Karpas-422 (cell line): Measurements from ENCODE around the gene SCP2. TPM values are rescaled to one million over a fixed set of nuclear protein-coding genes. Genes with fewer than 3 reads are reported as not detected.

Experiments
- DNase-seq: peaks from one replicate; pipeline ENCODE4 v3.0.0-alpha.2; 2015
- H2AFZ ChIP-seq: fragments of 200-600 bp; sonication (generic); 2 replicates; pipeline ENCODE4 v1.6.1; 2014; ENCODE audit warnings: antibody characterized with exemption, low read length, mixed read lengths
- H3K27ac ChIP-seq: fragments of 200-600 bp; sonication (generic); 2 replicates; pipeline ENCODE4 v1.5.1; 2014; ENCODE audit warnings: mild to moderate bottlenecking, low read length, moderate library complexity
- H3K27me3 ChIP-seq: fragments of 200-600 bp; sonication (generic); 2 replicates; pipeline ENCODE4 v1.6.1; 2014; ENCODE audit warnings: low read length, mixed read lengths
- H3K36me3 ChIP-seq: fragments of 200-600 bp; sonication (generic); 2 replicates; pipeline ENCODE4 v1.6.1; 2014; ENCODE audit warnings: low read length, mixed read lengths; ENCODE audit not compliant: insufficient read depth
- H3K4me1 ChIP-seq: fragments of 200-600 bp; sonication (generic); 2 replicates; pipeline ENCODE4 v1.6.1; 2014; ENCODE audit warnings: mild to moderate bottlenecking, low read length, mixed read lengths
- H3K4me2 ChIP-seq: fragments of 200-600 bp; sonication (generic); 2 replicates; pipeline ENCODE4 v1.6.1; 2014; ENCODE audit warnings: low read length, low read depth, mild to moderate bottlenecking; ENCODE audit not compliant: poor library complexity, severe bottlenecking
- H3K4me3 ChIP-seq: fragments of 200-600 bp; sonication (generic); 2 replicates; pipeline ENCODE4 v1.5.1; 2014; ENCODE audit warnings: mild to moderate bottlenecking, antibody characterized with exemption, low read length, mixed read lengths
- H3K79me2 ChIP-seq: fragments of 200-600 bp; sonication (generic); 2 replicates; pipeline ENCODE4 v1.6.1; 2014; ENCODE audit warnings: mild to moderate bottlenecking, low read length, mixed read lengths
- H3K9ac ChIP-seq: fragments of 200-600 bp; sonication (generic); 2 replicates; pipeline ENCODE4 v1.6.0; 2014; ENCODE audit warnings: low read length
- H3K9me2 ChIP-seq: fragments of 200-600 bp; sonication (generic), shearing (Covaris generic); replicated peaks from 2 replicates; pipeline ENCODE4 v1.6.0; 2014; ENCODE audit warnings: mild to moderate bottlenecking, low read length, moderate library complexity; ENCODE audit not compliant: insufficient read depth
- H3K9me3 ChIP-seq: fragments of 300-700, 200-600 bp; sonication (generic); 2 replicates; pipeline ENCODE4 v1.6.1; 2014; ENCODE audit warnings: low read length, mixed read lengths
- H4K20me1 ChIP-seq: fragments of 200-600 bp; sonication (generic); 2 replicates; pipeline ENCODE4 v1.6.1; 2014; ENCODE audit warnings: mild to moderate bottlenecking, antibody characterized with exemption, low read length, low read depth; ENCODE audit not compliant: insufficient read depth
- total RNA-seq: library from RNA; depleted of rRNA; stranded (reverse); fragments of >200 nt; shearing (Covaris generic); gene quantifications from 2 replicates; pipeline ENCODE4 v1.2.3, GENCODE V29; 2014; ENCODE audit warnings: low replicate concordance

SCP2 gene
- total RNA-seq, 1 experiment from 2014 or later: 146 TPM

GRCh38 chr1:53022179-53022578, 95.1 kb downstream of the SCP2 start:
- Histone ChIP-seq H3K9me3 (no peaks in the 10 kb centered on the region), H3K27me3 (no peaks in the 10 kb centered on the region), H3K27ac (no peak overlapping the region), H3K9ac (no peak overlapping the region), H3K4me3 (no peak overlapping the region), H3K9me2 (peaks cover 3% of the 10 kb centered on the region; the same call in 1 of the 2 replicates), H3K4me1 (peaks cover 9% of the 10 kb centered on the region; the same call in 1 of the 2 replicates), H3K79me2 (peaks cover 95% of the 10 kb centered on the region), H2AFZ (no peak overlapping the region), H3K36me3 (no peaks in the 10 kb centered on the region; the same call in 1 of the 2 replicates), H3K4me2 (no peak overlapping the region), H4K20me1 (no peaks in the 10 kb centered on the region)
- no peak for DNase-seq

- H3K9me3 ChIP-seq: no peaks in the 10 kb centered on the region
- no peak for DNase-seq
- H3K4me1 ChIP-seq: peaks cover 6% of the 10 kb centered on the region; the same call in 1 of the 2 replicates
- H3K9ac ChIP-seq: no peak overlapping the region
- H3K36me3 ChIP-seq: no peaks in the 10 kb centered on the region
- H3K4me2 ChIP-seq: no peak overlapping the region
- H3K9me2 ChIP-seq: no peaks in the 10 kb centered on the region
- no peaks in the 10 kb centered on the region for H3K27me3 ChIP-seq
- peaks cover 90% of the 10 kb centered on the region for H3K79me2 ChIP-seq
- H3K4me3 ChIP-seq: no peak overlapping the region
- no peak overlapping the region for H2AFZ ChIP-seq
- H3K27ac ChIP-seq: no peak overlapping the region
- no peaks in the 10 kb centered on the region for H4K20me1 ChIP-seq
These were observed 96.5 kb downstream of the SCP2 start for GRCh38 chr1:53023546-53023945.

DNA sequence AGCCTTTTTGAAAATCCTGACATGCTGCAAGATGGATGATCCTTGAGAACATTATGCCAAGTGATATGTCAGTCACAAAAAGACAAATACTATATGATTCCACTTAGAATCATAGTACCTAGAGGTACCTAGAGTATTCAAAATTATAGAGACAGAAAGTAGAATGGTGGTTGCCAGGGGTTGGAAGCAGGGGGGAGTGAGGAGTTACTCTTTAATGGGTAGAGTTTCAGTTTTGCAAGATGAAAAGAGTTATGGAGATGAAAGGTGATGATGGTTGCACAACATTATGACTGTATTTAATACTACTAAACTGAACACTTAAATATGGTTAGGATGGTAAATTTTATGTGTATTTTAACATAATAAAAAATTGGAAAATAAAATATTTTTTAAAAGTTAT, 97.0 kb downstream of the SCP2 start:
- H3K36me3 ChIP-seq: peaks cover 2% of the 10 kb centered on the region; the same call in 1 of the 2 replicates
- no peaks in the 10 kb centered on the region for H3K27me3 ChIP-seq
- peaks cover 88% of the 10 kb centered on the region for H3K79me2 ChIP-seq
- no peak overlapping the region for H3K4me2 ChIP-seq
- no peak for DNase-seq
- H4K20me1 ChIP-seq: no peaks in the 10 kb centered on the region
- H3K9me2 ChIP-seq: no peaks in the 10 kb centered on the region
- H3K27ac ChIP-seq: no peak overlapping the region
- no peaks in the 10 kb centered on the region for H3K9me3 ChIP-seq
- H2AFZ ChIP-seq: no peak overlapping the region
- H3K4me3 ChIP-seq: no peak overlapping the region
- H3K4me1 ChIP-seq: peaks cover 6% of the 10 kb centered on the region; the same call in 1 of the 2 replicates
- H3K9ac ChIP-seq: no peak overlapping the region

GRCh38 chr1:53025034-53025768, 98.1 kb downstream of the SCP2 start:
- Histone ChIP-seq H3K9ac (no peak overlapping the region), H3K4me1 (peaks cover 6% of the 10 kb centered on the region; the same call in 1 of the 2 replicates), H3K27ac (no peak overlapping the region), H3K36me3 (peaks cover 7% of the 10 kb centered on the region; the same call in 1 of the 2 replicates), H3K9me2 (no peaks in the 10 kb centered on the region), H3K9me3 (no peaks in the 10 kb centered on the region), H2AFZ (no peak overlapping the region), H3K27me3 (no peaks in the 10 kb centered on the region), H3K4me3 (no peak overlapping the region), H3K79me2 (peaks cover 83% of the 10 kb centered on the region), H3K4me2 (no peak overlapping the region), H4K20me1 (no peaks in the 10 kb centered on the region)
- DNase-seq: no peak

GRCh38 chr1:53025769-53026112, 98.7 kb downstream of the SCP2 start:
- no peaks in the 10 kb centered on the region for H3K9me3 ChIP-seq
- no peaks in the 10 kb centered on the region for H3K27me3 ChIP-seq
- H3K4me2 ChIP-seq: no peak overlapping the region
- peaks cover 6% of the 10 kb centered on the region; the same call in 1 of the 2 replicates for H3K4me1 ChIP-seq
- peaks cover 77% of the 10 kb centered on the region for H3K79me2 ChIP-seq
- H2AFZ ChIP-seq: no peak overlapping the region
- no peaks in the 10 kb centered on the region for H4K20me1 ChIP-seq
- peaks cover 7% of the 10 kb centered on the region; the same call in 1 of the 2 replicates for H3K36me3 ChIP-seq
- H3K4me3 ChIP-seq: no peak overlapping the region
- no peak overlapping the region for H3K9ac ChIP-seq
- H3K27ac ChIP-seq: no peak overlapping the region
- no peaks in the 10 kb centered on the region for H3K9me2 ChIP-seq
- DNase-seq: no peak

GRCh38 chr1:53026254-53026653, 99.2 kb downstream of the SCP2 start:
- Histone ChIP-seq H3K27me3 (no peaks in the 10 kb centered on the region), H3K4me3 (no peak overlapping the region), H3K9ac (no peak overlapping the region), H3K9me2 (no peaks in the 10 kb centered on the region), H3K4me2 (no peak overlapping the region), H4K20me1 (no peaks in the 10 kb centered on the region), H3K9me3 (no peaks in the 10 kb centered on the region), H2AFZ (no peak overlapping the region), H3K27ac (no peak overlapping the region), H3K4me1 (peaks cover 6% of the 10 kb centered on the region; the same call in 1 of the 2 replicates), H3K36me3 (peaks cover 7% of the 10 kb centered on the region; the same call in 1 of the 2 replicates), H3K79me2 (peaks cover 77% of the 10 kb centered on the region)
- no peak for DNase-seq

DNA sequence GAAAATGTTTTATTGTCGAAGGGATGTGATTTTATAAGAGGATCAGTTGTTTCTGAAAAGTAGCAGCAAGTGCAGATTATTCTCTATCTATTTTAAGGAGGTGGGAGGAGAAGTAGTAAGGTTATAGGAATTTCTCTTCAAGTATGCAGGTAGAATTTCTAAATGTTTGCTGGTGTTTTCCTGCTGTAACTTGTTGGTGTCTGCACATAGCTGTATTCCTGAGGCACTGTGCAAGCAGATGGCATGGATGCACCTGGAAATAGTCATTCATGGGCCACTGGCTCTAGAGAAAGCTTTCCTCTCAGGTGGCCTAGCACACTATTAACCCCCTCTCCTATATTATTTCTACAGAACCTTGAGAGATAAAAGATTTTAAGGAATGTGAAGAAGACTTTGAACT, 104.7 kb downstream of the SCP2 start:
- Histone ChIP-seq H3K9me2 (no peaks in the 10 kb centered on the region), H3K4me3 (no peak overlapping the region), H4K20me1 (no peaks in the 10 kb centered on the region)

DNA sequence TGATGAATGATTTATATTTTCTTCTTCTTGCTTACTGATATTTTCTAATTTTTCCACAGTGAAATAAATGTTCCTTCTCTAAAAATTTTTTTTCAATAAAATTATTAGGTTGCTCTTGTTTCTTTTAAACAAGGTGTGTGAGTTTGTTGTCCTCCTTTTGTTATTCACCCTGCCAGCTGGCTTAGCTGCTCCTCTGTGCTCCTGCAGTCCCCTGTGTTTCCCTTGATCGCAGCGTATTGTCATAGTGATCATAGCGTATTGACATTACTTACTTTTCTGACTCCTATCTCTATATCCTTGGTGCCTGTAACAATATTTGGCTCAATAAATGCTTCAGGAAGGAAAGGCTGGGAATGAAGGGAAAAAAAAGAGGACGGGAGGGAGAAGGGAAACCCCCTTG, 110.1 kb downstream of the SCP2 start:
- Histone ChIP-seq H3K9me2 (no peaks in the 10 kb centered on the region), H3K4me3 (no peak overlapping the region), H3K36me3 (0 out of 2 replicates have a peak, but pooled peaks cover 2% of the 10 kb centered on the region), H3K79me2 (peaks cover 16% of the 10 kb centered on the region), H3K4me1 (peaks cover 6% of the 10 kb centered on the region; the same call in 1 of the 2 replicates), H3K27me3 (no peaks in the 10 kb centered on the region), H3K9me3 (no peaks in the 10 kb centered on the region), H3K9ac (no peak overlapping the region), H3K4me2 (no peak overlapping the region), H3K27ac (no peak overlapping the region), H2AFZ (no peak overlapping the region), H4K20me1 (no peaks in the 10 kb centered on the region)
- DNase-seq: no peak

More for the DNA sequence above, 104.7 kb downstream of the SCP2 start:
- DNase-seq: no peak
- Histone ChIP-seq H3K27ac (no peak overlapping the region), H3K36me3 (peaks cover 9% of the 10 kb centered on the region; the same call in 1 of the 2 replicates), H3K27me3 (no peaks in the 10 kb centered on the region), H3K4me2 (no peak overlapping the region), H3K4me1 (peaks cover 6% of the 10 kb centered on the region; the same call in 1 of the 2 replicates), H3K9ac (no peak overlapping the region), H3K9me3 (no peaks in the 10 kb centered on the region), H3K79me2 (peaks cover 50% of the 10 kb centered on the region), H2AFZ (no peak overlapping the region)
